ENCODE data around the gene GORAB. TPM values are rescaled to one million over a fixed set of nuclear protein-coding genes. Genes with fewer than 3 reads are reported as not detected.

The GORAB gene, protein sequence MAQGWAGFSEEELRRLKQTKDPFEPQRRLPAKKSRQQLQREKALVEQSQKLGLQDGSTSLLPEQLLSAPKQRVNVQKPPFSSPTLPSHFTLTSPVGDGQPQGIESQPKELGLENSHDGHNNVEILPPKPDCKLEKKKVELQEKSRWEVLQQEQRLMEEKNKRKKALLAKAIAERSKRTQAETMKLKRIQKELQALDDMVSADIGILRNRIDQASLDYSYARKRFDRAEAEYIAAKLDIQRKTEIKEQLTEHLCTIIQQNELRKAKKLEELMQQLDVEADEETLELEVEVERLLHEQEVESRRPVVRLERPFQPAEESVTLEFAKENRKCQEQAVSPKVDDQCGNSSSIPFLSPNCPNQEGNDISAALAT
- total RNA-seq: 8.8 and 10.0 TPM in 2 replicates

DNA sequence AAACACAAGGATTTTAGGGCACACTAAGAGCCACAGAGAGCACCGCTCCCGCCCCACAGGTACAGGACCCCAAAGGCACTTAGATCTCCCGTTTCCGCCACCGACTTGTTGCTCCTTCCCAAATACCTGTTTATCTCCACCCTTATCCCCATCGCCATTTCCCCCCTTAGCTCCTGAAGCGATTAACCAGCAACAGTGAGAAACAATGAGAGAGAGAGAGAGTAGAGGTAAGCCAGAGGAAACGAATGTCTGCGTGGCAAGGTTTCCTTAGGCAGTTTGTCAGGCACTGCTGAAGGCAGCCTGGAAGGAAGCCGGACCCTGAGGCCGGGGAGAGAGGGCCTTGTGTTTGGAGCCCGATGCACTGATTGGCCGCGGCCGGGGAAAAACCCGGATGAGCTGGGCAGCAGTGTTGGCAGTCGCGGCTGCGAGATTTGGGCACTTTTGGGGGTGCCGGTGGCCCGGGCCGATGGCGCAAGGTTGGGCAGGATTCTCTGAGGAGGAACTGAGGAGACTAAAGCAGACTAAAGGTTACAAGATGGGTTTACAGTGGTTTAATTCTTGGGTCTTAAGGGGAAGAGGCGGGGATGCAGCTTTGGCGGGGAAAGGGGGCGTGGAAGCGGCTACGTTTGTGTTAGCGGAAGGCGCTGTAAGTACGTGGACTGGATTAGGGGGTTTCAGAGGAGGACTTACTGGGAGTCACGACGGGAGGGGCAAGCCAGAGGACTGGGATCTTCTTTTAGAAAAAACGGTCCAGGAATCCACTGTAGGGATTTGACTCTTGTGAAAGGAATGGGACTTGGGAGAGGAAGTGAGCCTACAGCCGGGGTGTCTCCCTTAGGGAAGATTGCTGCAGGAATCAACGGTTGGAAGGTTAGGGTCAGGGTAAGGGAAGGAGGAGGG, at the start of gene GORAB:
Gene GORAB (plus strand): TSS at position 409 of the 900 bp plus-strand sequence. CDS start 58 bp downstream, at position 467.

Other genes starting within 250 kb of the GORAB start
- 2.9 and 3.6 TPM in 2 replicates for gene PRRX1, start 132.0 kb downstream of the GORAB start, total RNA-seq